Adrenal gland (tissue), 5 donors: ENCODE data around the gene NAALADL2.

Experiments
- CTCF ChIP-seq, 6 experiments: fragments of 450-650 bp in 4 of 6; fragments of 200-600 bp in 2 of 6; sonication (generic) in 1 of 6; IDR thresholded peaks; 1 replicate in 5 of 6; 2 replicates in 1 of 6; pipeline versions ENCODE4 v1.5.1 to v1.8.0; 2016 to 2021; ENCODE audit warnings: antibody characterized with exemption in 6 of 6, mild to moderate bottlenecking in 2 of 6, moderate library complexity in 1 of 6
- POLR2A ChIP-seq, 2 donors: fragments of 450-650 bp; IDR thresholded peaks; one replicate each; pipeline ENCODE4 v1.6.1; 2017; ENCODE audit warnings: antibody characterized with exemption in 2 of 2, mild to moderate bottlenecking in 2 of 2, moderate library complexity in 1 of 2
- donor health status: DM: no; HTN: no; CAD: no.

GRCh38 chr3:175297216-175297615 lies 438.1 kb downstream of the NAALADL2 start:
- TF ChIP-seq CTCF (IDR thresholded peaks at IDR 0.05), result no peak
- TF ChIP-seq POLR2A (IDR thresholded peaks at IDR 0.05), result no peak
